ENCODE results near the gene SLC31A1. TPM values are rescaled to one million over a fixed set of nuclear protein-coding genes. Genes with fewer than 3 reads are reported as not detected.

Gene SLC31A1
- total RNA-seq, 6 donors from 2014 or later: 10.5 to 44.7 (median 28.5) TPM

DNA sequence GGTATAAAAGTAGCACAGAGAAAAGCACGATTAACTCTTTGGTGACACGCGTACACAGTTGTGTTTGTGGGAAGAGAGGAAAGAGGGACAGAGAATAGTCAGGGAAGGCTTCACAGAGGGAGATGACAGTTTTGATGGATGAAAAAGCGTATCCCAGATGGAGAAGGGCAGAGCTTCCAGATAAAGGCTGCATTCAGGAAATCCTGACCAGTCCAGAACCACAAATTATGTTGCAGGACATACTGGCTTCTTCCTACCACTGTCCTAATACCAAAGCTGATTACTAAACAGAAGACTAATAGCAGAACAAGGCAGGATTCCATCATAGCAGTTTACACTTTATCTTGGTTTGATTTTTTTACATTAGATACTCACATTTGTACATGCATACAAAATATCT is 36.1 kb upstream of the SLC31A1 start:
- no peak for ATAC-seq (ENCODE audit: low FRiP score in 2 of 2)
- H3K36me3 ChIP-seq: peaks cover 44 to 86% (median 67%) of the 10 kb centered on the region in 4 donors
- H3K4me1 ChIP-seq: peaks cover 0 to 26% (median 21%) of the 10 kb centered on the region in 4 donors
- no peaks in the 10 kb centered on the region for H3K27me3 ChIP-seq
- peak overlapping the region in 2 of 4 donors; percentile 42 to 53 for H3K27ac ChIP-seq
- H3K4me3 ChIP-seq: no peak overlapping the region
- no peak for TF ChIP-seq POLR2A (IDR thresholded peaks at IDR 0.05)
- TF ChIP-seq, protein P1, sequence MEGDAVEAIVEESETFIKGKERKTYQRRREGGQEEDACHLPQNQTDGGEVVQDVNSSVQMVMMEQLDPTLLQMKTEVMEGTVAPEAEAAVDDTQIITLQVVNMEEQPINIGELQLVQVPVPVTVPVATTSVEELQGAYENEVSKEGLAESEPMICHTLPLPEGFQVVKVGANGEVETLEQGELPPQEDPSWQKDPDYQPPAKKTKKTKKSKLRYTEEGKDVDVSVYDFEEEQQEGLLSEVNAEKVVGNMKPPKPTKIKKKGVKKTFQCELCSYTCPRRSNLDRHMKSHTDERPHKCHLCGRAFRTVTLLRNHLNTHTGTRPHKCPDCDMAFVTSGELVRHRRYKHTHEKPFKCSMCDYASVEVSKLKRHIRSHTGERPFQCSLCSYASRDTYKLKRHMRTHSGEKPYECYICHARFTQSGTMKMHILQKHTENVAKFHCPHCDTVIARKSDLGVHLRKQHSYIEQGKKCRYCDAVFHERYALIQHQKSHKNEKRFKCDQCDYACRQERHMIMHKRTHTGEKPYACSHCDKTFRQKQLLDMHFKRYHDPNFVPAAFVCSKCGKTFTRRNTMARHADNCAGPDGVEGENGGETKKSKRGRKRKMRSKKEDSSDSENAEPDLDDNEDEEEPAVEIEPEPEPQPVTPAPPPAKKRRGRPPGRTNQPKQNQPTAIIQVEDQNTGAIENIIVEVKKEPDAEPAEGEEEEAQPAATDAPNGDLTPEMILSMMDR (IDR thresholded peaks at IDR 0.05): no peak
- no peak for TF ChIP-seq POLR2AphosphoS5 (IDR thresholded peaks at IDR 0.05)
- TF ChIP-seq EP300 (IDR thresholded peaks at IDR 0.05): no peak
- no peaks in the 10 kb centered on the region for H3K9me3 ChIP-seq
- DNase-seq: no peak
- WGBS, 2 donors: 66 to 78% methylated on average over 4 of the region's 4 CpGs

- no peaks in the 10 kb centered on the region for H3K27me3 ChIP-seq
- H3K27ac ChIP-seq: peak overlapping the region in 3 of 4 donors; percentile 74 to 82 (median 81)
- TF ChIP-seq, protein P1 (IDR thresholded peaks at IDR 0.05): no peak
- no peak for TF ChIP-seq EP300 (IDR thresholded peaks at IDR 0.05)
- no peak for TF ChIP-seq POLR2A (IDR thresholded peaks at IDR 0.05)
- TF ChIP-seq POLR2AphosphoS5 (IDR thresholded peaks at IDR 0.05): no peak
- peaks cover 40 to 85% (median 62%) of the 10 kb centered on the region in 4 donors for H3K36me3 ChIP-seq
- peaks cover 0 to 26% (median 21%) of the 10 kb centered on the region in 4 donors for H3K4me1 ChIP-seq
- WGBS, 2 donors: 95 to 97% methylated on average over 7 of the region's 7 CpGs
- no peak for DNase-seq
- no peak for ATAC-seq (ENCODE audit: low FRiP score in 2 of 2)
- no peaks in the 10 kb centered on the region for H3K9me3 ChIP-seq
- peak overlapping the region in 1 of 4 donors; percentile 30 for H3K4me3 ChIP-seq
These were observed 35.1 kb upstream of the SLC31A1 start for GRCh38 chr9:113186137-113186755.

GRCh38 chr9:113187929-113188595 is 33.3 kb upstream of the SLC31A1 start:
- Histone ChIP-seq H3K4me3 (peak overlapping the region in 2 of 4 donors; percentile 9 to 30), H3K27ac (peak overlapping the region; percentile 64 to 82 (median 78)), H3K27me3 (no peaks in the 10 kb centered on the region), H3K4me1 (peaks cover 0 to 26% (median 21%) of the 10 kb centered on the region in 4 donors), H3K36me3 (peaks cover 32 to 85% (median 52%) of the 10 kb centered on the region in 4 donors), H3K9me3 (no peaks in the 10 kb centered on the region)
- TF ChIP-seq, protein P1 (IDR thresholded peaks at IDR 0.05): no peak
- TF ChIP-seq EP300 (IDR thresholded peaks at IDR 0.05) (peak in 2 of 4 donors; percentile 86 to 87), POLR2AphosphoS5 (IDR thresholded peaks at IDR 0.05) (peak; percentile 76 to 89), POLR2A (IDR thresholded peaks at IDR 0.05) (peak in 1 of 4 donors; percentile 81)
- peak in 1 of 2 donors; percentile 78 for DNase-seq
- 57 to 65% methylated on average over 9 of the region's 9 CpGs for WGBS, 2 donors
- ATAC-seq (ENCODE audit: low FRiP score in 2 of 2): peak; percentile 89 to 96

DNA sequence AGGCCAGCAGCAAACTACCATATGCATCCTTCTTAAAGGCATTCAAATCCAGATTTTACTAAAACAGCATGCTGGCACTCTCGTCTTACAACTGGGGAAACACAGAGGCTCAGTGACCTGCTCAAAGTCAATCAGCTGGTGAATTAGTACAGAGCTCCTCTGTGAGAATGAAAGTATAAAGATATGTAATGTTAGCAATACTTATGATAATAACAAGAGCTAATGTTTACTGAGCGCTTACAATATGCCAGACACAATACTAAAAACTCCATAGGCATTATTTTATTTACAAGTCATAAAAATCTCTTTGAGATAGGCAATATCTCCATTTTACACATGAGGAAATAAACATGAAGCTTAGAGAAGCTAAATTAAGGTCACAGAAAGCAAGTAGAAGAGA is 28.9 kb upstream of the SLC31A1 start:
- no peaks in the 10 kb centered on the region for H3K9me3 ChIP-seq
- H3K36me3 ChIP-seq: peaks cover 10 to 76% (median 34%) of the 10 kb centered on the region in 4 donors
- ATAC-seq (ENCODE audit: low FRiP score in 2 of 2) (no peak), DNase-seq (no peak)
- 90 to 93% methylated on average over 2 of the region's 2 CpGs for WGBS, 2 donors
- H3K27ac ChIP-seq: no peak overlapping the region
- TF ChIP-seq, protein P1 (IDR thresholded peaks at IDR 0.05): no peak
- TF ChIP-seq POLR2A (IDR thresholded peaks at IDR 0.05) (no peak), POLR2AphosphoS5 (IDR thresholded peaks at IDR 0.05) (no peak), EP300 (IDR thresholded peaks at IDR 0.05) (no peak)
- H3K27me3 ChIP-seq: no peaks in the 10 kb centered on the region
- H3K4me1 ChIP-seq: peaks cover 0 to 8% (median 0%) of the 10 kb centered on the region in 4 donors
- no peak overlapping the region for H3K4me3 ChIP-seq
